ENCODE results near the gene SETD7.
"Not testable (repeated sequence)": the region's sequence is repeated elsewhere in the genome, so short reads cannot be mapped to it uniquely, and the experiment has no call there.

The SETD7 gene

DNA sequence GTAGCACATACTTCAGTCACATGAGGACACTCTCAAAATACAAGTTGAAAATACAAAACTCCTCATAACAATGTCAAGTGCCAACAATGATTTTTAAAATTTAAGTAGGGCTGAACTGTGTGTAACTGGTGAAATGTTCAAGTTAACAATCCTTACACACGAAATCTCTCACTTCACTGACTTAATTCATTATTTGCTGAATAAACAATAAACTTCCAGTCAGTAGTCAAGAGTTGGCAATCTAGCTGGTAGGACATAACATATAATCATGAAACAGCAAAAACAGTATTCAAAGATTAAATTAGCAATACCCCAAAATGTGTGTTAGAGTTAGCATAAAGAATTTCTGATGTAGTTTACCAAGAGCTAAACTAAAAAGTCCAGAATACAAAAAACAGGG, 104.0 kb downstream of the SETD7 start:
- DNase-seq (ENCODE audit: low read depth): no peak
- H3K4me3 ChIP-seq (ENCODE audit: low read depth, low read length): peak overlapping the region; percentile 79
- TF ChIP-seq, protein P1, sequence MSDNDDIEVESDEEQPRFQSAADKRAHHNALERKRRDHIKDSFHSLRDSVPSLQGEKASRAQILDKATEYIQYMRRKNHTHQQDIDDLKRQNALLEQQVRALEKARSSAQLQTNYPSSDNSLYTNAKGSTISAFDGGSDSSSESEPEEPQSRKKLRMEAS (IDR thresholded peaks at IDR 0.05; ENCODE audit: low read depth, low read length): no peak
- TF ChIP-seq POLR2A (IDR thresholded peaks at IDR 0.05; ENCODE audit: extremely low read depth, insufficient read length) (no peak), MYC (IDR thresholded peaks at IDR 0.05; ENCODE audit: low read depth, low read length) (no peak)
- TF ChIP-seq, protein P2, sequence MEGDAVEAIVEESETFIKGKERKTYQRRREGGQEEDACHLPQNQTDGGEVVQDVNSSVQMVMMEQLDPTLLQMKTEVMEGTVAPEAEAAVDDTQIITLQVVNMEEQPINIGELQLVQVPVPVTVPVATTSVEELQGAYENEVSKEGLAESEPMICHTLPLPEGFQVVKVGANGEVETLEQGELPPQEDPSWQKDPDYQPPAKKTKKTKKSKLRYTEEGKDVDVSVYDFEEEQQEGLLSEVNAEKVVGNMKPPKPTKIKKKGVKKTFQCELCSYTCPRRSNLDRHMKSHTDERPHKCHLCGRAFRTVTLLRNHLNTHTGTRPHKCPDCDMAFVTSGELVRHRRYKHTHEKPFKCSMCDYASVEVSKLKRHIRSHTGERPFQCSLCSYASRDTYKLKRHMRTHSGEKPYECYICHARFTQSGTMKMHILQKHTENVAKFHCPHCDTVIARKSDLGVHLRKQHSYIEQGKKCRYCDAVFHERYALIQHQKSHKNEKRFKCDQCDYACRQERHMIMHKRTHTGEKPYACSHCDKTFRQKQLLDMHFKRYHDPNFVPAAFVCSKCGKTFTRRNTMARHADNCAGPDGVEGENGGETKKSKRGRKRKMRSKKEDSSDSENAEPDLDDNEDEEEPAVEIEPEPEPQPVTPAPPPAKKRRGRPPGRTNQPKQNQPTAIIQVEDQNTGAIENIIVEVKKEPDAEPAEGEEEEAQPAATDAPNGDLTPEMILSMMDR (IDR thresholded peaks at IDR 0.05; ENCODE audit: low read depth, low read length): no peak

DNA sequence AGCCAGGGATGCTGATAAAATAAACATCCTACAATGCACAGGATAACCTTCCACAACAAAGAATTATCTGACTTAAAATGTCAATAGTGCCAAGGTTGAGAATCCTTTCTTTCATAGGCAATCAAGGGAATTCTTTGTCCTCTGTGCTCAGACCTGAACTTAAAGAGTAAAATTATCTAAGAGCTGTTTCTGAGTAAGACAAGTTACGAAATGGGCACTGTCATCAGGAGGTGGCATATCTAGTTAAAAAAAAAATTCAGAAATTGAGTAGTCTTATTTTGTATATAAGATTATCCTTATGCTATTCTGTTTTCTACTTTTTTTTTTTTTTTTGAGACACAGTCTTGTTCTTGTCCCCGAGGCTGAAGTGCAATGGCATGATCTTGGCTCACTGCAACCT, 105.4 kb downstream of the SETD7 start:
- no peak for TF ChIP-seq MYC (IDR thresholded peaks at IDR 0.05; ENCODE audit: low read depth, low read length)
- TF ChIP-seq, protein P1 (IDR thresholded peaks at IDR 0.05; ENCODE audit: low read depth, low read length): no peak
- no peak for TF ChIP-seq POLR2A (IDR thresholded peaks at IDR 0.05; ENCODE audit: extremely low read depth, insufficient read length)
- TF ChIP-seq, protein P2 (IDR thresholded peaks at IDR 0.05; ENCODE audit: low read depth, low read length): no peak
- no peak for DNase-seq (ENCODE audit: low read depth)
- H3K4me3 ChIP-seq (ENCODE audit: low read depth, low read length): no peak overlapping the region

DNA sequence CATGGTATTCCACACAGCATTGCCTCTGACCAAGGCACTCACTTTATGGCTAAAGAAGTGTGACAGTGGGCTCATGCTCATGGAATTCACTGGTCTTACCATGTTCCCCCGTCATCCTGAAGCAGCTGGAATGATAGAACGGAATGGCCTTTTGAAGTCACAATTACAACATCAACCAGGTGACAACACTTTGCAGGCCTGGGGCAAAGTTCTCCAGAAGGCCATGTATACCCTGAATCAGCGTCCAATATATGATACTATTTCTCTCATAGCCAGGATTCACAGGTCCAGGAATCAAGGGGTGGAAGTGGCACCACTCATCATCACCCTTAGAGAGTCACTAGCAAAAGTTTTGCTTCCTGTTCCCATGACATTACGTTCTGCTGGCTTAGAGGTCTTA, 108.9 kb downstream of the SETD7 start:
- H3K4me3 ChIP-seq (ENCODE audit: low read depth, low read length); DNase-seq (ENCODE audit: low read depth): not testable (repeated sequence)

All from NB4 (cell line).